Measurements from ENCODE around the gene PRKAG1.

GRCh38 chr12:48972952-48973483 lies 45.6 kb downstream of the PRKAG1 start:
- TF ChIP-seq, protein P1, sequence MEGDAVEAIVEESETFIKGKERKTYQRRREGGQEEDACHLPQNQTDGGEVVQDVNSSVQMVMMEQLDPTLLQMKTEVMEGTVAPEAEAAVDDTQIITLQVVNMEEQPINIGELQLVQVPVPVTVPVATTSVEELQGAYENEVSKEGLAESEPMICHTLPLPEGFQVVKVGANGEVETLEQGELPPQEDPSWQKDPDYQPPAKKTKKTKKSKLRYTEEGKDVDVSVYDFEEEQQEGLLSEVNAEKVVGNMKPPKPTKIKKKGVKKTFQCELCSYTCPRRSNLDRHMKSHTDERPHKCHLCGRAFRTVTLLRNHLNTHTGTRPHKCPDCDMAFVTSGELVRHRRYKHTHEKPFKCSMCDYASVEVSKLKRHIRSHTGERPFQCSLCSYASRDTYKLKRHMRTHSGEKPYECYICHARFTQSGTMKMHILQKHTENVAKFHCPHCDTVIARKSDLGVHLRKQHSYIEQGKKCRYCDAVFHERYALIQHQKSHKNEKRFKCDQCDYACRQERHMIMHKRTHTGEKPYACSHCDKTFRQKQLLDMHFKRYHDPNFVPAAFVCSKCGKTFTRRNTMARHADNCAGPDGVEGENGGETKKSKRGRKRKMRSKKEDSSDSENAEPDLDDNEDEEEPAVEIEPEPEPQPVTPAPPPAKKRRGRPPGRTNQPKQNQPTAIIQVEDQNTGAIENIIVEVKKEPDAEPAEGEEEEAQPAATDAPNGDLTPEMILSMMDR (IDR thresholded peaks at IDR 0.05) = no peak
- TF ChIP-seq ZBTB21 (CRISPR knock-in tag; IDR thresholded peaks at IDR 0.05; ENCODE audit: borderline replicate concordance) (no peak), TEAD4 (CRISPR knock-in tag; IDR thresholded peaks at IDR 0.05) (no peak)
